SK-N-MC (cell line): Measurements from ENCODE around the gene AGBL1.

Experiments
- EZH2 ChIP-seq: fragments of 200-600 bp; sonication (generic); IDR thresholded peaks from one replicate; pipeline ENCODE4 v1.6.1; 2017; ENCODE audit warnings: antibody characterized with exemption
- POLR2AphosphoS5 ChIP-seq: IDR thresholded peaks from 2 replicates; pipeline ENCODE4 v1.6.1; 2012; ENCODE audit warnings: mild to moderate bottlenecking, low read depth, low read length, borderline replicate concordance

- TF ChIP-seq POLR2AphosphoS5 = no peak
- TF ChIP-seq EZH2 = no peak
Observed at GRCh38 chr15:86433983-86434382, 354.3 kb downstream of the AGBL1 start.
